ENCODE results near the gene TBC1D2. TPM values are rescaled to one million over a fixed set of nuclear protein-coding genes. Genes with fewer than 3 reads are reported as not detected.

The TBC1D2 gene
- total and polyA plus RNA-seq, 7 donors = 1.3 to 2.9 (median 2.1) TPM

GRCh38 chr9:98158071-98158831 is 97.2 kb downstream of the TBC1D2 start:
- 74 to 84% (median 79%) methylated on average over 4 of the region's 4 CpGs for WGBS, 3 donors
- Histone ChIP-seq H3K36me3 (ENCODE audit: insufficient read depth in 1 of 2, low read depth in 1 of 2) (no peaks in the 10 kb centered on the region), H3K4me3 (no peak overlapping the region), H3K9me3 (no peaks in the 10 kb centered on the region), H3K27me3 (ENCODE audit: insufficient read depth in 3 of 3, low read length in 2 of 3) (no peaks in the 10 kb centered on the region), H3K27ac (no peak overlapping the region), H3K4me1 (no peaks in the 10 kb centered on the region)
- intact Hi-C loops (cut with DNase I) = no loop called here
- no peak for DNase-seq
- no peak for TF ChIP-seq CTCF (IDR thresholded peaks at IDR 0.05)
- ATAC-seq = no peak

DNA sequence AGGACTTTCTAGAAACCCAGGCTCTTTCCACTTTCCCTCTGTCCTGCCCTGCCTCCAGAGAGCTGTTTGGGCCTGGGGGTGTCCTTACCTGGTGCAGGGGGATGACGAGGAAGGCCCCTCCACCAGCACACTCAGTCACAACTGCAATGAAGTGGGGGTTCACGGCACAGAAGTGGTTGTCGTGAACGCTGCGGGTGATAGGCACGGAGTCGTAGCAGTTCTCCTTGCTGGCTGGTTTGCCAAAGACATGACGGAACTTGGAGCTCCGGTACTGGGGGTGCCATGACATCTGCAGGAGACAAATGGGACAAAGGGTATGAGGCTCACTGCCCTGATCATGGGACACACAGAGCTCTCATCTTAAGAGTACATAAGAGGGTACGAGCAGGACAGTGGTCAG is 98.1 kb downstream of the TBC1D2 start:
- no peak for TF ChIP-seq CTCF (IDR thresholded peaks at IDR 0.05)

GRCh38 chr9:98154678-98155077 is 100.8 kb downstream of the TBC1D2 start:
- Histone ChIP-seq H3K9me3 (no peaks in the 10 kb centered on the region), H3K36me3 (ENCODE audit: insufficient read depth in 1 of 2, low read depth in 1 of 2) (no peaks in the 10 kb centered on the region), H3K4me3 (no peak overlapping the region), H3K27ac (no peak overlapping the region), H3K4me1 (no peaks in the 10 kb centered on the region), H3K27me3 (ENCODE audit: insufficient read depth in 3 of 3, low read length in 2 of 3) (no peaks in the 10 kb centered on the region)
- ATAC-seq = no peak
- intact Hi-C loops (cut with DNase I) = no loop called here
- 81 to 88% (median 86%) methylated on average over 2 of the region's 2 CpGs for WGBS, 3 donors
- no peak for TF ChIP-seq CTCF (IDR thresholded peaks at IDR 0.05)
- DNase-seq = no peak

More for the DNA sequence above, 98.1 kb downstream of the TBC1D2 start:
- intact Hi-C loops (cut with DNase I) = no loop called here
- Histone ChIP-seq H3K27ac (no peak overlapping the region), H3K36me3 (ENCODE audit: insufficient read depth in 1 of 2, low read depth in 1 of 2) (no peaks in the 10 kb centered on the region), H3K9me3 (no peaks in the 10 kb centered on the region), H3K4me3 (no peak overlapping the region), H3K4me1 (no peaks in the 10 kb centered on the region), H3K27me3 (ENCODE audit: insufficient read depth in 3 of 3, low read length in 2 of 3) (no peaks in the 10 kb centered on the region)
- ATAC-seq (no peak), DNase-seq (no peak)
- 89 to 93% (median 91%) methylated on average over 10 of the region's 10 CpGs for WGBS, 3 donors

DNA sequence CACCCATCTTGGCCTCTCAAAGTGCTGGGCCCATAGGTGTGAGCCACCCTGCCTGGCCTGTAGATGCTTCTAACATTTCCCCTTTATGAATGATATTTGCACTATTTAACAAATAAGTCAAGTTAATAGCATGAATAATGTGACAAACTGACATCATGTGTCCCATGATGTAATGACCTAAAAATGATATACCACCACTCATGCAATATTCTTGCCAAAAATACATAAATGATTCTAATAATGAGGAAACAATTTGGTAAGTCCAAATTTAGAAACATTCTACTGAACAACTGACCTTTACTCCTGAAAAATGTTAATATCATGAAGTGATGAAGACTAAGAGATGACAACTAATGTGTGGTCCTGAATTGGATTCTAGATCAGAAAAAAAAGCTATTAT is 102.9 kb downstream of the TBC1D2 start:
- ATAC-seq = no peak
- no peak for TF ChIP-seq CTCF (IDR thresholded peaks at IDR 0.05)
- H3K4me1 ChIP-seq = no peaks in the 10 kb centered on the region
- H3K36me3 ChIP-seq (ENCODE audit: insufficient read depth in 1 of 2, low read depth in 1 of 2) = no peaks in the 10 kb centered on the region
- H3K27me3 ChIP-seq (ENCODE audit: insufficient read depth in 3 of 3, low read length in 2 of 3) = no peaks in the 10 kb centered on the region
- intact Hi-C loops (cut with DNase I) = no loop called here
- H3K4me3 ChIP-seq = no peak overlapping the region
- H3K27ac ChIP-seq = no peak overlapping the region
- H3K9me3 ChIP-seq = no peaks in the 10 kb centered on the region
- DNase-seq = no peak

- intact Hi-C loops (cut with DNase I) = no loop called here
- TF ChIP-seq CTCF (IDR thresholded peaks at IDR 0.05) = no peak
- no peaks in the 10 kb centered on the region for H3K36me3 ChIP-seq (ENCODE audit: insufficient read depth in 1 of 2, low read depth in 1 of 2)
- no peaks in the 10 kb centered on the region for H3K27me3 ChIP-seq (ENCODE audit: insufficient read depth in 3 of 3, low read length in 2 of 3)
- no peaks in the 10 kb centered on the region for H3K9me3 ChIP-seq
- no peak for DNase-seq
- no peak overlapping the region for H3K27ac ChIP-seq
- no peak for ATAC-seq
- no peaks in the 10 kb centered on the region for H3K4me1 ChIP-seq
- no peak overlapping the region for H3K4me3 ChIP-seq
- WGBS, 3 donors = 75 to 83% (median 81%) methylated on average over 3 of the region's 3 CpGs
These were observed 104.7 kb downstream of the TBC1D2 start for GRCh38 chr9:98150721-98151120.
